HEK293T (cell line): ENCODE measurements around the gene RBMS1.
A peak's percentile ranks its signal among the peaks of the same experiment; 100 is the strongest.
"Not testable (repeated sequence)": the region's sequence is repeated elsewhere in the genome, so short reads cannot be mapped to it uniquely, and the experiment has no call there.

Experiments
- CTCF ChIA-PET: fragments of 350-600 bp; formaldehyde crosslinking; extraction: SDS; loops from one replicate; lab custom pipeline; 2021; ENCODE audit warnings: antibody characterized with exemption, inconsistent platforms; lab: Yijun Ruan, JAX
- POLR2A ChIA-PET: fragments of 350-600 bp; formaldehyde crosslinking; extraction: SDS; loops from one replicate; lab custom pipeline; 2020; ENCODE audit warnings: antibody characterized with exemption, inconsistent platforms; lab: Yijun Ruan, JAX
- DNase-seq: peaks from one replicate; pipeline ENCODE4 v3.0.0; 2012; ENCODE audit warnings: mixed read lengths; ENCODE audit errors: extremely low spot score
- ARNT ChIP-seq: fragments of 450-650 bp; IDR thresholded peaks from 2 replicates; pipeline ENCODE4 v1.6.1; 2017; ENCODE audit warnings: mild to moderate bottlenecking
- BHLHE40 ChIP-seq: fragments of 450-650 bp; IDR thresholded peaks from 2 replicates; pipeline ENCODE4 v1.6.1; 2016; ENCODE audit warnings: mild to moderate bottlenecking, moderate library complexity, borderline replicate concordance
- CTBP1 ChIP-seq: fragments of 450-650 bp; IDR thresholded peaks from 2 replicates; pipeline ENCODE4 v1.6.1; 2016; ENCODE audit warnings: borderline replicate concordance
- ELF4 ChIP-seq: fragments of 450-650 bp; IDR thresholded peaks from 2 replicates; pipeline ENCODE4 v1.6.1; 2017; ENCODE audit warnings: antibody characterized with exemption
- FOXA1 ChIP-seq: fragments of 450-650 bp; IDR thresholded peaks from 2 replicates; pipeline ENCODE4 v1.6.1; 2016; ENCODE audit warnings: mild to moderate bottlenecking
- FOXK2 ChIP-seq: fragments of 450-650 bp; IDR thresholded peaks from 2 replicates; pipeline ENCODE4 v1.6.1; 2016; ENCODE audit warnings: mild to moderate bottlenecking
- FOXM1 ChIP-seq: fragments of 450-650 bp; IDR thresholded peaks from 2 replicates; pipeline ENCODE4 v1.6.1; 2017; ENCODE audit warnings: mild to moderate bottlenecking, borderline replicate concordance
- HDGF ChIP-seq: fragments of 450-650 bp; IDR thresholded peaks from 2 replicates; pipeline ENCODE4 v1.6.1; 2017; ENCODE audit warnings: antibody characterized with exemption, borderline replicate concordance
- L3MBTL2 ChIP-seq: fragments of 450-650 bp; conservative IDR thresholded peaks from 2 replicates; pipeline ENCODE4 v1.6.1; 2016; ENCODE audit warnings: mild to moderate bottlenecking
- LEF1 ChIP-seq: fragments of 450-650 bp; IDR thresholded peaks from 2 replicates; pipeline ENCODE4 v1.6.1; 2017; ENCODE audit warnings: mild to moderate bottlenecking, borderline replicate concordance
- NFRKB ChIP-seq: fragments of 450-650 bp; IDR thresholded peaks from 2 replicates; pipeline ENCODE4 v1.6.1; 2016; ENCODE audit warnings: mild to moderate bottlenecking, moderate library complexity
- PKNOX1 ChIP-seq: fragments of 450-650 bp; IDR thresholded peaks from 2 replicates; pipeline ENCODE4 v1.6.1; 2016
- SP1 ChIP-seq: fragments of 450-650 bp; IDR thresholded peaks from 2 replicates; pipeline ENCODE4 v1.6.1; 2017
- SUZ12 ChIP-seq: fragments of 450-650 bp; IDR thresholded peaks from 2 replicates; pipeline ENCODE4 v1.6.1; 2016; ENCODE audit warnings: mild to moderate bottlenecking
- TARDBP ChIP-seq: fragments of 450-650 bp; IDR thresholded peaks from 2 replicates; pipeline ENCODE4 v1.6.1; 2016
- ZNF384 ChIP-seq: fragments of 450-650 bp; IDR thresholded peaks from 2 replicates; pipeline ENCODE4 v1.6.1; 2016

RBMS1 gene

GRCh38 chr2:160429248-160430000 lies 64.2 kb downstream of the RBMS1 start:
- POLR2A ChIA-PET: interaction anchor here (1.2 kb wide), 1 partner anchor 64 kb away, joined by 4 read pairs; the partner anchor contains the start of gene RBMS1
- no peak for TF ChIP-seq ZNF384
- 0 out of 2 replicates have a peak, but pooled peaks have one; percentile 12 for TF ChIP-seq FOXK2
- no peak for DNase-seq
- CTCF ChIA-PET: interaction anchor here (0.6 to 1.3 kb wide), 3 partner anchors 94 to 257 kb away, joined by 3 to 4 read pairs (median 3); no protein-coding TSS in a partner anchor

- ChIA-PET CTCF (no interaction called here), POLR2A (interaction anchor here (1.2 kb wide), 1 partner anchor 65 kb away, joined by 4 read pairs; the partner anchor contains the start of gene RBMS1)
- TF ChIP-seq L3MBTL2 (no peak), CTBP1 (no peak), SUZ12 (no peak), SP1 (no peak), FOXM1 (no peak), ELF4 (no peak)
- no peak for DNase-seq
Measured at GRCh38 chr2:160428405-160428763, 65.2 kb downstream of the RBMS1 start.

- CTCF ChIA-PET: no interaction called here
- POLR2A ChIA-PET: no interaction called here
- TF ChIP-seq L3MBTL2 (no peak), NFRKB (no peak), PKNOX1 (peak; percentile 84)
- no peak for DNase-seq
Measured at GRCh38 chr2:160427629-160428404, 65.8 kb downstream of the RBMS1 start.

- CTCF ChIA-PET: no interaction called here
- DNase-seq: no peak
- TF ChIP-seq PKNOX1 (no peak), FOXA1 (no peak), SP1 (no peak), CTBP1 (no peak), BHLHE40 (no peak), L3MBTL2 (no peak), LEF1 (no peak), ARNT (no peak), TARDBP (no peak)
- POLR2A ChIA-PET: no interaction called here
Measured at GRCh38 chr2:160426604-160427003, 67.0 kb downstream of the RBMS1 start.

- TF ChIP-seq LEF1 (no peak), CTBP1 (no peak), FOXM1 (no peak), FOXK2 (no peak), SP1 (no peak), FOXA1 (no peak), NFRKB (no peak), L3MBTL2 (no peak), SUZ12 (no peak), ARNT (no peak), HDGF (no peak)
- ChIA-PET POLR2A (no interaction called here), CTCF (no interaction called here)
- no peak for DNase-seq
Measured at GRCh38 chr2:160425434-160426151, 68.0 kb downstream of the RBMS1 start.

- DNase-seq: no peak
- no peak for TF ChIP-seq NFRKB
- no peak for TF ChIP-seq ARNT
- no peak for TF ChIP-seq HDGF
- no peak for TF ChIP-seq LEF1
- no peak for TF ChIP-seq TARDBP
- TF ChIP-seq BHLHE40: no peak
- no peak for TF ChIP-seq SUZ12
- no peak for TF ChIP-seq PKNOX1
- no peak for TF ChIP-seq CTBP1
- no peak for TF ChIP-seq FOXM1
- no peak for TF ChIP-seq L3MBTL2
- TF ChIP-seq FOXA1: no peak
- ChIA-PET CTCF (no interaction called here), POLR2A (no interaction called here)
Measured at GRCh38 chr2:160423126-160423525, 70.5 kb downstream of the RBMS1 start.

- POLR2A ChIA-PET, DNase-seq, CTCF ChIA-PET: not testable (repeated sequence)
Measured at GRCh38 chr2:160421646-160422501, 71.7 kb downstream of the RBMS1 start.
